Measurements from ENCODE around the gene PXDC1. TPM values are rescaled to one million over a fixed set of nuclear protein-coding genes. Genes with fewer than 3 reads are reported as not detected.

PXDC1 gene
- polyA plus RNA-seq, 6 donors from 2014 or later, result 0.44 to 3.1 (median 0.97) TPM; not detected in 1

DNA sequence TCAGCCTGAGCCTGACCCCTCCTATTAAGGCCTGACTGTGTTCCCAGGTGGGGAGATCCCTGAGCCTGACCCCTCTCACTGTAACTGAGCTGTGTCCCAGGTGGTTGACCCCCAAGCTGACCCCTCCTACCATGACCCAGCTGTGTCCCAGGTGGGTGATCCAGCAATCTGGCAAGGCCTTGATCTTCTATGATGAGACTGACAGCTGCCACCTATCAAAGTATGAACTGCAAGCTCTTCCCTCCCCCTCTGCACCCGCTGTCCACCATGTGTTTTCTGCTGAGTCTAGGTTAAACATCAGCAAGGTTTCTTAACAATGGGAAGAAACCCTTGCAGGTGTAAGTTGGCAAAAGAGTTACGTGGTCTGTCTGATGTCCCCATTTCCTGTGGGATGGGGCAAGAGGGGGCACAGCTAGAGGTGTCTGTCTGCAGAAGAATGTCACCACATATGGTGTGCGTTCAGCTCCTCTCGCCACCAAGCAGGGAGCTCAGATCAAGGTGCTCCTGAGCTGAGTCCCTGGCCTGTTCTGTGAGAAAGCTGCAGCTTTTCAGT, 5.9 kb downstream of the PXDC1 start:
- DNase-seq (no peak), ATAC-seq (ENCODE audit: low read depth in 2 of 2) (peak in 1 of 2 donors; percentile 1)
- Mint-ChIP-seq H3K4me1 (peaks cover 48 to 74% (median 59%) of the 10 kb centered on the region in 3 donors), H3K27me3 (no peaks in the 10 kb centered on the region), H3K27ac (peak overlapping the region; percentile 40 to 97 (median 90)), H3K9me3 (no peaks in the 10 kb centered on the region), H3K36me3 (no peaks in the 10 kb centered on the region), H3K4me3 (peak overlapping the region in 7 of 8 donors; percentile 35 to 77 (median 60))

DNA sequence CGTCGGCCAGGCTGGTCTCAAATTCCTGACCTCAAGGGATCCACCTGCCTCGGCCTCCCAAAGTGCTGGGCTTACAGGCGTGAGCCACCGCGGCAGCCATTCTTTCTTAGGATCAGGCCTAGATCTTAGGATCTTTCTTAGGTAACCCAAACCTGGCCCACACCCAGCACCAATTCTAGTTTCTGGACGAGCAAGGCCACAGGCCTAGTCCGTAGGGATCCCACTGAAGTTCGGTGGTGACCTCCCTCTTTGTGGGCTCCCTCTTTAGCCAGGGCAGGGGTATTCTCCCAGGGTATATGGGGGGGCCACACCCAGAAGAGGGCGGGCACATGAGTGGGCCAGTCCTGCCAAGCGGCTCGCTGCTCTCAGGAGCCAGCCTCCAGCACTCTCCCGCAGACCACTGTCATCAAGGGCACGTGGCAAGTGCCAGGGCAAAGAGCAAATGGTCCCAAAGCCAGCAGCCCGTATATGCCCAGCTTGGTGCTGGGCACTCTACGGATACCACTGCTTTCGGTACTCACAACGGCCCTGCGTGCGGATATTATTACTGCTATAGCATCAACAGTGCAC, 6.5 kb downstream of the PXDC1 start:
- ATAC-seq (ENCODE audit: low read depth in 2 of 2), result no peak
- Mint-ChIP-seq H3K9me3 (no peaks in the 10 kb centered on the region), H3K4me1 (peaks cover 44 to 73% (median 59%) of the 10 kb centered on the region in 3 donors)

DNA sequence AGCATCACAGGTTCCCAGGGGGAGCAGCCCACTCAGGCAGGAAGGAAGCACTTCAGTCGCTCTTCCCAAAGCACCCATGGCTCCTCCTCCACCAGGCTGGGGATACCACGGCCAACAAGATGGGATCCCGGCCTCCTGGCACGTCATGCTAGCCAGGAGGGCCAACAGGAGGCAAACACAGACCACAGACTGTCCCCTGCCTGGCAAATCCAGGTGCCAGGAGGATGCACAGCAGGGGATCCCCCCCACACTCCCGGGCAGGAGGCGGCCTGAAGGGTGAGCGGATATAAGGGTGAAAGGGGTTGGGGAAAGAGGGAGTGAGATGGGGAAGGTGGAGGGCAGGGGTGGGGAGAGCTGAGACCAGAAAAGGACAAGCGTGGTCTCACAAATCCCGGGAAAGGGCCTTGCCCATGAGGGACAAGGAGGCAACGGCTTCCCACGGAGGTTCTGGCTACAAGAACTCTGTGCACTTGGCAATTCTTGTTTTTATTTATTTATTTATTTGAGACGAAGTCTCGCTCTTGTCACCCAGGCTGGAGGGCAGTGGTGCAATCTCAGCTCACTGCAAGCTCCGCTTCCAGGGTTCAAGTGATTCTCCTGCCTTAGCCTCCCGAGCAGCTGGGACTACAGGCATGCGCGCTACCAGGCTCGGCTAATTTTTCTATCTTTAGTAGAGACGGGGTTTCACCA, 7.2 kb downstream of the PXDC1 start:
- H3K4me3 Mint-ChIP-seq, result peak overlapping the region in 2 of 8 donors; percentile 36 to 39
- no peak for DNase-seq
- peaks cover 42 to 67% (median 57%) of the 10 kb centered on the region in 3 donors for H3K4me1 Mint-ChIP-seq
- H3K27ac Mint-ChIP-seq, result peak overlapping the region in 3 of 6 donors; percentile 25 to 86 (median 81)
- peaks cover 0 to 4% (median 0%) of the 10 kb centered on the region in 3 donors for H3K27me3 Mint-ChIP-seq
- no peak for ATAC-seq (ENCODE audit: low read depth in 2 of 2)
- no peaks in the 10 kb centered on the region for H3K36me3 Mint-ChIP-seq
- no peaks in the 10 kb centered on the region for H3K9me3 Mint-ChIP-seq

More for the DNA sequence above, 6.5 kb downstream of the PXDC1 start:
- Mint-ChIP-seq H3K36me3 (no peaks in the 10 kb centered on the region), H3K27ac (peak overlapping the region in 1 of 6 donors; percentile 96), H3K4me3 (no peak overlapping the region), H3K27me3 (peaks cover 0 to 3% (median 0%) of the 10 kb centered on the region in 3 donors)
- DNase-seq, result no peak

DNA sequence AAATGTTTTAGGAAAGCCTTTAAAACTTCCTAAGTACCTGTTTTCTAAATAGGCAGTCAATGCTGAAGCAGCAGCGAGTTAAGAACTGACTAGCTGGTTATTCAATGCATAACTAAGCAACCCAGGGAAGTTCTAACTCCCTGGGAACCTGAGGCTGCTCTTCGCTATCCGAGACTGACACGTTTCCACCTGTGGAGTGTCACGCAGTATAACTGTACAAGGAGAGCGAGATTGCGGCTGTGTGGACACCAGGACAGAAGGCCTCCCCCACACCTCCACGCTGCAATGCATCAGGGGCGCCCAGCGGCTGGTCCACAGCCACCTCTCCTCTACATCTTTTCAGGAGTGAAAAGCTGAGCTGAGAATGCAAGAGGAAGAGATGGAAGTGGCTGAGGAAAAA, 8.0 kb downstream of the PXDC1 start:
- DNase-seq (no peak), ATAC-seq (ENCODE audit: low read depth in 2 of 2) (no peak)
- Mint-ChIP-seq H3K4me3 (peak overlapping the region in 1 of 8 donors; percentile 66), H3K36me3 (no peaks in the 10 kb centered on the region), H3K27ac (peak overlapping the region in 4 of 6 donors; percentile 62 to 85 (median 73)), H3K9me3 (no peaks in the 10 kb centered on the region), H3K4me1 (peaks cover 37 to 63% (median 53%) of the 10 kb centered on the region in 3 donors), H3K27me3 (peaks cover 0 to 4% (median 0%) of the 10 kb centered on the region in 3 donors)

DNA sequence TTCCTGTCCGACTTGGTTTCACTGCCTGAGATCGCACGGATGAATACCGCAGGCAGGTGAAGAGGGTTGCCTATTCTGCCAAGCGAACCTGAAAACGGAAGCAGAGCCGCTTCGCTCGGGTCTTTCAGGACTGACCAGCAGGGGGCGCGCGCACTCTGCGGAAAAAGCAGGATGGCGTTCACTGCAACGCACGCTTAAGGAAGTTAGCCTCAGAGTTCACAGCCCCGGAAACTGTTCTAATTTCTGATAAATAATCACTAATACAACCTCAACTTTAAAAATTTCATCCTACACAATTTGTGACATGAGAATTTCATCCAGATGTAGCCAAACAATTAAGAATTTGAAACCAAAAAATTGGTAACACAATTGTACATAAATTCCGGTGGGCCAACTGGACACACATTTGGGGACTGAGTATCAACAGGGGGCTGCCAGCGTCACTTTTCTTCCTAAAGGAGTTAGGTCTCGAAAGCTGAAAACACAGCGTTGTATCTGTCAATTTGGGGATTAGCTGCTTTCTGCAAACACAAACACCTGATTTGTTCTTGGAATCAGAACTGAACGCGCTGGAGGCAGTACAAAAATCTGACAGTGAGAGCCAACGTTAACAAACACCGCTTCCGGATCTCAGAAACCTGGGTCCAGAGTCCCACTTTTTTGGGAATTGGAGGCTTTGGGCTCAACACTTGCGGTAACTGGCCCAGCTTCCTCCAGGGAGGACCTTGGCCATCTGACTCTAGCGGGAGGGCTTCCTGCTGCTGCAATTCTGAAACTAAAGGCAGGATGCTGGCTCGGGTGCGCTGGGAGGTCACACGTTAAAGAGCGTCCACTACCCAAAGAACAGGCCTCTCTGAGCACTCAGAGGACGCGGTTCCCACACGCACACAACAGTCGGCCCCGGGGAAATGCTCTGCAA, 8.8 kb downstream of the PXDC1 start:
- H3K27ac Mint-ChIP-seq, result peak overlapping the region; percentile 62 to 90 (median 78)
- no peaks in the 10 kb centered on the region for H3K36me3 Mint-ChIP-seq
- H3K9me3 Mint-ChIP-seq, result no peaks in the 10 kb centered on the region
- H3K4me1 Mint-ChIP-seq, result peaks cover 31 to 54% (median 45%) of the 10 kb centered on the region in 3 donors
- H3K27me3 Mint-ChIP-seq, result peaks cover 0 to 4% (median 0%) of the 10 kb centered on the region in 3 donors
- peak; percentile 60 to 65 for ATAC-seq (ENCODE audit: low read depth in 2 of 2)
- H3K4me3 Mint-ChIP-seq, result peak overlapping the region; percentile 48 to 85 (median 70)
- peak; percentile 79 for DNase-seq

DNA sequence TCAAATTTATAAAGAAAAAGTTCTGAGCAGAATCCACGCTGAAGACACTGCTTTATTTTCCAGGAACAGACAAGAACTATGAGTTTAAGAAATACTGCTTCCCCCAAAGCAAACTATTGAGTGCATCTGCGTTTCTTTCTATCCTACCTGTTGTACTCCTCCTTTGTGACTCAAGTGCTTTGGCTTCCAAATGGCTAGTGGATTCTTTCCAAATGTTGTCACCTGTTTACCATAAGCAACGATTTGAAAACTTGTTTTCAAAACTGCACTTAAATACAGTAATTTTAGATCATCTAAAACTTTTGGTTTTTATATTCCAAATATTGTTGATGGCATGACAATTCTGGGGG, 9.5 kb downstream of the PXDC1 start:
- Mint-ChIP-seq H3K36me3 (no peaks in the 10 kb centered on the region), H3K4me3 (peak overlapping the region in 4 of 8 donors; percentile 48 to 79 (median 69)), H3K9me3 (no peaks in the 10 kb centered on the region), H3K27me3 (peaks cover 0 to 4% (median 0%) of the 10 kb centered on the region in 3 donors), H3K4me1 (peaks cover 24 to 48% (median 39%) of the 10 kb centered on the region in 3 donors), H3K27ac (peak overlapping the region in 4 of 6 donors; percentile 54 to 79 (median 74))
- ATAC-seq (ENCODE audit: low read depth in 2 of 2) (no peak), DNase-seq (no peak)

DNA sequence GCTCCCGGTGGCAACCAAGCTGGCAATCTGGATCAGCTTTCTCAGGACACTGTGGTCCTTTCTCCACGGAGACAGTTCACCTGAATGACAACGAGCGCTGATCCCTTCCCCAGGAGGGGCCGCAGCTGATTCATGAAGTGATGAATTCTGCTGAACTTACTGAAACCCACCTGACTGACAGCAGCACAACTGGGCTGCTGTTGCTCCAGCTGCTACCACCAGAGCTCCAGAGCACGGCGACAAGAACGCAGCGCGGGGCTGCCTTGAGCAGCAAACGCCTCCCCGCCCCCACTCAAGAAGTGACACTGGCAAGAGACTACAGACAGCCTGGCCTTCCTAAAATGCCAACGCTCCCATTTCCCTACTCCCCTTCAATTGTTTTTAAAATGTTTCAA, 10.0 kb downstream of the PXDC1 start:
- peaks cover 18 to 42% (median 33%) of the 10 kb centered on the region in 3 donors for H3K4me1 Mint-ChIP-seq
- no peaks in the 10 kb centered on the region for H3K9me3 Mint-ChIP-seq
- DNase-seq (no peak), ATAC-seq (ENCODE audit: low read depth in 2 of 2) (no peak)
- H3K36me3 Mint-ChIP-seq, result no peaks in the 10 kb centered on the region
- H3K27me3 Mint-ChIP-seq, result peaks cover 0 to 4% (median 0%) of the 10 kb centered on the region in 3 donors
- H3K27ac Mint-ChIP-seq, result no peak overlapping the region
- peak overlapping the region in 1 of 8 donors; percentile 47 for H3K4me3 Mint-ChIP-seq

DNA sequence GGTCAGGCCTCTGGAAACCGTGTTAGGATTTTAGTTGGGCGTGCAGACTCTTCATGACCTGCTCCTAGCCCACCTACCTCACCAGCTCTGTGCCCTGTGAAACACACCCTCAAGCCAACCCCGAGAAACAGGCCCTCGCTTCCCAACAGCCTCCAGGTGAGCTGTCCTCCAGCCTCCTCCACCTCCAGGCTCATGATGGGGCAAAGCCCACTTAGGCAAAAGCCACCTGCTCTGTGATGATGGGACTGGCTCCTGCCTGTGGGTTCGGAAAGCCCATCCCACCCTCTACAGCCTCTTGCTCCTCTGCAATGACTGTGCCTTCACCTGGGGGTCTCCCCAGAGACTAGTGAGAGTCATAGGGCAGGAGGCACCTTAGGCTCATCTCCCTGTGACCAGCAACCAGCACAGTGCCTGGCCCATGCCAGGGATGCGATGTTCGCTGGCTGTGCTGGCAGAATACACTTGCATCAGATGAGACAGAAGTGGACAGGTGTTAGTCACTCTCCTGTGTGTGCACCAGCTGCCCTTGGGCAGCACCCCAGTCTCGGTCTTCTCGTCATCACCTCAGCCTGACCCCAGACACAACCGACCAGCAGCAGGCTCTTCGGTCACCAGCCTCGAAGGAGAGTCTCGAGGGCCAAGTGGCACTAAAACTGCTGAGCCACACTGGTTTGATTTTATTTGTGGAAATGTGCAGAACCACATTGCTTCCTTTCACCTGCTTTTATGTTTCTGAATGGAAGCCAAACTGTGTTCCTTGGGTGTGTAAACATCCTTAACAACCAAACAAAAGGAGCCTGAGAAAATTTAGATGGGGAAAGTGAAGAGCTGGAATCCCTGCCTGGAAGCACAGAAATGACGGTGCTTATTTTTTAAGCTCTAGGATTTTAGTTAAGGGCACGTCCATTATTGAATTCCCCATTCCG, 10.7 kb downstream of the PXDC1 start:
- no peak overlapping the region for H3K27ac Mint-ChIP-seq
- H3K36me3 Mint-ChIP-seq, result no peaks in the 10 kb centered on the region
- DNase-seq (no peak), ATAC-seq (ENCODE audit: low read depth in 2 of 2) (no peak)
- no peak overlapping the region for H3K4me3 Mint-ChIP-seq
- H3K27me3 Mint-ChIP-seq, result peaks cover 0 to 4% (median 0%) of the 10 kb centered on the region in 3 donors
- H3K4me1 Mint-ChIP-seq, result peaks cover 12 to 36% (median 26%) of the 10 kb centered on the region in 3 donors
- H3K9me3 Mint-ChIP-seq, result no peaks in the 10 kb centered on the region

DNA sequence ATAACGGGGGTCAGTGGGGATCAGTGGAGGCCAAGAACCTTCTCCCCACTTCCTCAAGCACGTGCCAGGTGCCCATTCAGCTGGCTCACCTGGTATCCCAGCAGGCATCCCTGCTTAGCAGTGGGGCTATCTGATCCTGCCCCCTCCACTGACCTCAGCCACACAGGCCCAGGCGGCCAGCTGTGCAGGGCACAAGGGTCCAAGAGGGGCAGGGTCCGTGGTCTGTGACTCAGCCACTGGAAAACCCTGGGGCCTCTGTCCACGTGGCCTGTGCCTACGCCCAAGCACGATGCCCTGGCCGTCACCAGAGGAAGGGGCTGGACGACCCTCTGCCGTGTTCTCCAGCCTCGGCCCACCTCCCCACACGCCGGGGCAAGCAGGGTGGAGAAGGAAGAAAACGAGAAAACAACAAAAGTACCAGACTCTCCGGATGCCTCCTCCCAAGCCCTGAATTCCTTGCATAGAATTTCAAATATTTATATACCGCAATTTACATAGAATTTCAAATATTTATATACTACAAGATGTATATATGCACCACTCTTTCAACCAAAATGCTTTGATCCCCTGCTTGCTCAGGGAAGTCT, 12.1 kb downstream of the PXDC1 start:
- no peak for ATAC-seq (ENCODE audit: low read depth in 2 of 2)
- Mint-ChIP-seq H3K27ac (no peak overlapping the region), H3K4me3 (no peak overlapping the region), H3K4me1 (peaks cover 8 to 26% (median 21%) of the 10 kb centered on the region in 3 donors), H3K27me3 (peaks cover 0 to 4% (median 0%) of the 10 kb centered on the region in 3 donors), H3K9me3 (peaks cover 0 to 6% (median 0%) of the 10 kb centered on the region in 7 donors), H3K36me3 (no peaks in the 10 kb centered on the region)
- no peak for DNase-seq

DNA sequence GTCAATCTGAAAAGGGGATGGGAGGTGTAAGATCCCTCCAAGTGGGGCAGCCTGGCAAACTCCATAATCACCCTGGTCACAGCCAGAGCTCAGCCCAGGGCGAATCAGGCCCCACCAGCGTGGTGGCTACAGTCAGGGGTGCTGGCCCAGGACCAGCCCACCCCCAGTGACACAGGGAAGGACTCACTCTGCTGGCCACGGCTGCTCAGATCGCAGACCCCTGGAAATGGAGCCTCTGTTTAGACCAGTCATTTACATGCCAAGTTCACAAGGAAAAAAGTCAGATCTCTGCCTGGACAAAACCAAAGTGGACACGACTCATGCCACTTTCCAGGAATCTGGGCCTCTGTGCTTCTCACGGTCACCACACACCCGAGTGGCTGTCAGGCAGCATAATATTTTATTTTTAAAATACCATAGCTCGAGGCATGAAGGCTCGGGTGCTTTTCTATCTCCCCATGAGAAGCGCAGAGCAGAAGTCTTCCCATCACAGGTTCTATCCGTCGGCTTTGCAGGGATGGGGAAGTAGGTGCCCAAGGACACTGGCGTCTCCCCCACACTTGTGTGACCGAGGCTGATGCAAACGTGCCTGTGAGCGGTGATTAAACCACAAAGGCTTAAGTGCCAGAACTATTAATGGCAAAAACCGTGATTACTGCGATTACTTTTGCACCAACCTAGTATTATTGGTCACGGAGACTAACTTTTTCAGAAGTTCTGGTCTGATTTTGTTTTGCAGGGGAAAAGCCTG, 13.0 kb downstream of the PXDC1 start:
- Mint-ChIP-seq H3K9me3 (peaks cover 0 to 6% (median 0%) of the 10 kb centered on the region in 7 donors), H3K4me1 (peaks cover 8 to 19% (median 15%) of the 10 kb centered on the region in 3 donors), H3K27ac (no peak overlapping the region), H3K27me3 (peaks cover 4 to 7% (median 7%) of the 10 kb centered on the region in 3 donors), H3K36me3 (no peaks in the 10 kb centered on the region), H3K4me3 (peak overlapping the region in 1 of 8 donors; percentile 7)
- no peak for ATAC-seq (ENCODE audit: low read depth in 2 of 2)
- DNase-seq, result no peak

DNA sequence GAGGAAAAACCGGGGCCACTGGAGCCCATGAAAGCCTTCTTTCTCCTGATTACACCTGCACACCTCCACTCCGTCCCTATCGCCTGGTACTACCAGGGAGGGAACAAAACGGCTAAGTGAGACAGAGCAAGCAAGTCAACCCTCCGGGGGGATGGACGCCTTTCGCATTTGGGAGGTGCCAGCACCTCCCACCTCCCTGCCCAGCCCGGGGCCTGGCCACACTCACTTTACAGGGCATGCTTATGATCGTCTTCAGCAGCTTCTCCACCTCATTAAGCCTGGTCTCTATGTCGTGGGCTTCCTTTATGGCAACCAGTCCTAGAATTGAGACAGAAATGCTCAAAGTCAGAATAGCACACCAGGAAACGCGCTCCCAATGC, 13.7 kb downstream of the PXDC1 start:
- H3K27me3 Mint-ChIP-seq, result peaks cover 4 to 8% (median 7%) of the 10 kb centered on the region in 3 donors
- no peaks in the 10 kb centered on the region for H3K36me3 Mint-ChIP-seq
- H3K4me1 Mint-ChIP-seq, result peaks cover 3 to 12% (median 8%) of the 10 kb centered on the region in 3 donors
- H3K27ac Mint-ChIP-seq, result peak overlapping the region in 1 of 6 donors; percentile 32
- no peak overlapping the region for H3K4me3 Mint-ChIP-seq
- ATAC-seq (ENCODE audit: low read depth in 2 of 2), result no peak
- no peak for DNase-seq
- peaks cover 0 to 6% (median 0%) of the 10 kb centered on the region in 7 donors for H3K9me3 Mint-ChIP-seq
